BJ (cell line): Measurements from ENCODE around the gene ASB16. TPM values are rescaled to one million over a fixed set of nuclear protein-coding genes. Genes with fewer than 3 reads are reported as not detected.
"Not testable (repeated sequence)": the region's sequence is repeated elsewhere in the genome, so short reads cannot be mapped to it uniquely, and the experiment has no call there.

Experiments used
- CTCF ChIA-PET: fragments of 350-600 bp; formaldehyde crosslinking; extraction: SDS; loops from one replicate; lab custom pipeline; 2021; ENCODE audit warnings: antibody characterized with exemption, inconsistent platforms; lab: Yijun Ruan, JAX
- POLR2A ChIA-PET: fragments of 300-600 bp; sonication (Branson Sonifier 250); formaldehyde crosslinking; extraction: SDS; loops from one replicate; lab custom pipeline; 2021; ENCODE audit warnings: antibody characterized with exemption; lab: Charles Lee
- DNase-seq: peaks from one replicate; pipeline ENCODE4 v3.0.0-alpha.2; 2011; ENCODE audit warnings: low read depth
- H3K27me3 ChIP-seq: 2 replicates; pipeline ENCODE4 v1.6.0; 2011; ENCODE audit warnings: low read length; ENCODE audit not compliant: control insufficient read depth, insufficient read depth
- H3K36me3 ChIP-seq: 2 replicates; pipeline ENCODE4 v1.5.1; 2011; ENCODE audit warnings: low read length; ENCODE audit not compliant: control insufficient read depth, insufficient read depth
- H3K4me3 ChIP-seq: 2 replicates; pipeline ENCODE4 v1.5.1; 2011; ENCODE audit warnings: low read depth, mild to moderate bottlenecking, control low read depth, low read length
- CTCF ChIP-seq: IDR thresholded peaks from 2 replicates; pipeline ENCODE4 v1.5.1; 2011; ENCODE audit warnings: low read depth, mild to moderate bottlenecking, control low read depth, inconsistent platforms, low read length, moderate library complexity; ENCODE audit not compliant: insufficient read depth
- polyA plus RNA-seq: library from polyadenylated mRNA; depleted of rRNA; stranded (reverse); fragments of >200 nt; gene quantifications from 2 replicates; pipeline ENCODE4 v1.2.3, GENCODE V29; 2011

The ASB16 gene
- polyA plus RNA-seq, 1 experiment, result not detected

GRCh38 chr17:44123356-44124117 is 47.0 kb upstream of the ASB16 start, which contains the start of gene HDAC5:
Gene HDAC5, minus strand, starts transcription at chr17:44123641. Its CDS starts 6,126 bp downstream, at chr17:44117515.
- POLR2A ChIA-PET, result interaction anchor here (0.6 to 1.3 kb wide), 5 partner anchors 11 to 109 kb away, joined by 3 to 12 read pairs (median 4); partner anchors contain the start of genes LSM12 and TMEM101
- peak; percentile 53 for DNase-seq
- peak; percentile 74 for TF ChIP-seq CTCF
- CTCF ChIA-PET, result interaction anchor here (0.8 to 2.3 kb wide), 18 partner anchors 8 to 222 kb away, joined by 3 to 13 read pairs (median 4); partner anchors contain the start of genes HROB and LSM12
- H3K4me3 ChIP-seq, result peak within 1 kb of the TSS; percentile 95
- no peaks in the 10 kb centered on the region for H3K27me3 ChIP-seq
- no peaks in the 10 kb centered on the region for H3K36me3 ChIP-seq

GRCh38 chr17:44124118-44124438 is 46.4 kb upstream of the ASB16 start:
- CTCF ChIA-PET, result interaction anchor here (0.9 to 2.3 kb wide), 14 partner anchors 8 to 222 kb away, joined by 3 to 13 read pairs (median 4); partner anchors contain the start of genes HROB and LSM12
- H3K36me3 ChIP-seq, result no peaks in the 10 kb centered on the region
- DNase-seq, result no peak
- H3K27me3 ChIP-seq, result no peaks in the 10 kb centered on the region
- TF ChIP-seq CTCF, result no peak
- POLR2A ChIA-PET, result interaction anchor here (0.9 to 1.3 kb wide), 3 partner anchors 14 to 57 kb away, joined by 3 to 12 read pairs (median 3); partner anchors contain the start of gene LSM12
- peak overlapping the region; percentile 59 for H3K4me3 ChIP-seq

- no peak for TF ChIP-seq CTCF
- no peaks in the 10 kb centered on the region for H3K27me3 ChIP-seq
- ChIA-PET POLR2A (no interaction called here), CTCF (interaction anchor here (1.0 to 1.4 kb wide), 2 partner anchors 13 to 43 kb away, joined by 3 read pairs; no protein-coding TSS in a partner anchor)
- H3K4me3 ChIP-seq, result no peak overlapping the region
- no peak for DNase-seq
- H3K36me3 ChIP-seq, result no peaks in the 10 kb centered on the region
Observed at GRCh38 chr17:44128383-44128782, 42.1 kb upstream of the ASB16 start.

- TF ChIP-seq CTCF, result no peak
- CTCF ChIA-PET, result interaction anchor here (0.6 kb wide), 1 partner anchor 182 kb away, joined by 3 read pairs; no protein-coding TSS in a partner anchor
Observed at GRCh38 chr17:44130693-44131349, 39.7 kb upstream of the ASB16 start.

GRCh38 chr17:44131372-44131771 is 39.1 kb upstream of the ASB16 start:
- POLR2A ChIA-PET, result not testable (repeated sequence)

More at GRCh38 chr17:44130693-44131349, 39.7 kb upstream of the ASB16 start:
- no peaks in the 10 kb centered on the region for H3K27me3 ChIP-seq
- no peaks in the 10 kb centered on the region for H3K36me3 ChIP-seq
- no peak for DNase-seq
- POLR2A ChIA-PET, result no interaction called here
- no peak overlapping the region for H3K4me3 ChIP-seq

More at GRCh38 chr17:44131372-44131771, 39.1 kb upstream of the ASB16 start:
- not testable (repeated sequence) for DNase-seq, H3K36me3 ChIP-seq, H3K4me3 ChIP-seq, H3K27me3 ChIP-seq
- CTCF ChIA-PET, result interaction anchor here (0.6 kb wide), 1 partner anchor 183 kb away, joined by 3 read pairs; no protein-coding TSS in a partner anchor
